Mucosa of descending colon (tissue), 3 donors: ENCODE results near the gene ZCCHC3. TPM values are rescaled to one million over a fixed set of nuclear protein-coding genes. Genes with fewer than 3 reads are reported as not detected.
A peak's percentile ranks its signal among the peaks of the same experiment; 100 is the strongest.

Experiments
- ATAC-seq: fragments of 200-7000 bp; cut with Tn5 transposase; one replicate; pipeline ENCODE4 v1.9.1; 2020; ENCODE audit warnings: mild to moderate bottlenecking, moderate library complexity
- DNase-seq, 3 donors: peaks; one replicate each; pipeline ENCODE4 v3.0.0-alpha.2; 2020
- H3K36me3 ChIP-seq: fragments of 200-600 bp; one replicate; pipeline ENCODE4 v1.8.0; 2021; ENCODE audit warnings: low read depth, mild to moderate bottlenecking
- H3K4me1 ChIP-seq: fragments of 200-600 bp; one replicate; pipeline ENCODE4 v1.8.0; 2021; ENCODE audit warnings: low read depth, mild to moderate bottlenecking
- H3K4me3 ChIP-seq: fragments of 200-600 bp; one replicate; pipeline ENCODE4 v1.8.0; 2021; ENCODE audit warnings: mild to moderate bottlenecking
- H3K9me3 ChIP-seq: fragments of 200-600 bp; one replicate; pipeline ENCODE4 v1.8.0; 2021; ENCODE audit warnings: mild to moderate bottlenecking
- intact Hi-C, 2 donors: fragments of 100-400 bp; cut with DNase I in 1 of 2; cut with micrococcal nuclease in 1 of 2; formaldehyde crosslinking; loops; one replicate each; pipeline versions ENCODE4 v1.11.0 to v1.11.1; 2022; cut with DNase I, micrococcal nuclease
- total RNA-seq, 3 donors: library from RNA; stranded (reverse); fragmentation: NEBNext Ultra II Directional in 2 of 3; extraction: Animal tissue kit (Norgen Biotek cat#: 25700) in 2 of 3; gene quantifications; one replicate each; pipeline versions ENCODE4 v1.2.1 to v1.2.4, GENCODE V29; 2021 to 2023
- TF ChIP-seq, protein P1 (sequence below): fragments of 200-600 bp; IDR thresholded peaks from one replicate; pipeline ENCODE4 v1.8.0; 2022; ENCODE audit warnings: antibody characterized with exemption, mild to moderate bottlenecking
- donor health status: DM: no; HTN: no; CAD: no; lungs with moderate emphysema.
- donor health status: DM: no; HTN: no; CAD: no.
- donor health status: DM: no; HTN: yes; CAD: no.

The ZCCHC3 gene
- total RNA-seq, 3 donors from 2014 or later = 12.0 to 18.7 (median 12.6) TPM

DNA sequence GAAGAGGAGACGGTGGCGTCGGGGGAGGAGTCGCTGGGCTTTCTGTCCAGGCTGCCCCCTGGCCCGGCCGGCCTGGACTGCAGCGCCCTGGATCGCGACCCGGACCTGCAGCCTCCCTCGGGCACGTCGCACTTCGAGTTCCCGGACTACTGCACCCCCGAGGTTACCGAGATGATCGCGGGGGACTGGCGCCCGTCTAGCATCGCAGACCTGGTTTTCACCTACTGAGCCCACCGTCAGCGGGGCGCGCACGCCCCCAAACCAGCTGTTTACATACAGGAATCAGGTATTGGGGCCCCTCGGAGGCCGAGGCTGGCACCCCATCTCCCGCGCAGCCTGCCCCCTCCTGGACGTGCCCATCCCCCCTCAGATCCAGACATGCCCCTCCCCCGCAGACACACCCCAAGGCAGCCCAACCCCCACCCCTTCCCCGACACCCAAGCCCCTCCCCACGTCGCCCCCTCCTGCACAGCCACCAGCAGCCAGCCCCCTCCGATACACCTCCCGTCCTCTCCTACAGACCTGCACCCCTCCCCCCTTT is 29.3 kb downstream of the ZCCHC3 start:
- peak overlapping the region; percentile 28 for H3K4me3 ChIP-seq
- peaks cover 25% of the 10 kb centered on the region for H3K4me1 ChIP-seq
- H3K36me3 ChIP-seq = no peaks in the 10 kb centered on the region
- TF ChIP-seq, protein P1, sequence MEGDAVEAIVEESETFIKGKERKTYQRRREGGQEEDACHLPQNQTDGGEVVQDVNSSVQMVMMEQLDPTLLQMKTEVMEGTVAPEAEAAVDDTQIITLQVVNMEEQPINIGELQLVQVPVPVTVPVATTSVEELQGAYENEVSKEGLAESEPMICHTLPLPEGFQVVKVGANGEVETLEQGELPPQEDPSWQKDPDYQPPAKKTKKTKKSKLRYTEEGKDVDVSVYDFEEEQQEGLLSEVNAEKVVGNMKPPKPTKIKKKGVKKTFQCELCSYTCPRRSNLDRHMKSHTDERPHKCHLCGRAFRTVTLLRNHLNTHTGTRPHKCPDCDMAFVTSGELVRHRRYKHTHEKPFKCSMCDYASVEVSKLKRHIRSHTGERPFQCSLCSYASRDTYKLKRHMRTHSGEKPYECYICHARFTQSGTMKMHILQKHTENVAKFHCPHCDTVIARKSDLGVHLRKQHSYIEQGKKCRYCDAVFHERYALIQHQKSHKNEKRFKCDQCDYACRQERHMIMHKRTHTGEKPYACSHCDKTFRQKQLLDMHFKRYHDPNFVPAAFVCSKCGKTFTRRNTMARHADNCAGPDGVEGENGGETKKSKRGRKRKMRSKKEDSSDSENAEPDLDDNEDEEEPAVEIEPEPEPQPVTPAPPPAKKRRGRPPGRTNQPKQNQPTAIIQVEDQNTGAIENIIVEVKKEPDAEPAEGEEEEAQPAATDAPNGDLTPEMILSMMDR = no peak
- intact Hi-C loops = no loop called here
- no peaks in the 10 kb centered on the region for H3K9me3 ChIP-seq
- DNase-seq = peak in 2 of 3 donors; percentile 65 to 75
- no peak for ATAC-seq

DNA sequence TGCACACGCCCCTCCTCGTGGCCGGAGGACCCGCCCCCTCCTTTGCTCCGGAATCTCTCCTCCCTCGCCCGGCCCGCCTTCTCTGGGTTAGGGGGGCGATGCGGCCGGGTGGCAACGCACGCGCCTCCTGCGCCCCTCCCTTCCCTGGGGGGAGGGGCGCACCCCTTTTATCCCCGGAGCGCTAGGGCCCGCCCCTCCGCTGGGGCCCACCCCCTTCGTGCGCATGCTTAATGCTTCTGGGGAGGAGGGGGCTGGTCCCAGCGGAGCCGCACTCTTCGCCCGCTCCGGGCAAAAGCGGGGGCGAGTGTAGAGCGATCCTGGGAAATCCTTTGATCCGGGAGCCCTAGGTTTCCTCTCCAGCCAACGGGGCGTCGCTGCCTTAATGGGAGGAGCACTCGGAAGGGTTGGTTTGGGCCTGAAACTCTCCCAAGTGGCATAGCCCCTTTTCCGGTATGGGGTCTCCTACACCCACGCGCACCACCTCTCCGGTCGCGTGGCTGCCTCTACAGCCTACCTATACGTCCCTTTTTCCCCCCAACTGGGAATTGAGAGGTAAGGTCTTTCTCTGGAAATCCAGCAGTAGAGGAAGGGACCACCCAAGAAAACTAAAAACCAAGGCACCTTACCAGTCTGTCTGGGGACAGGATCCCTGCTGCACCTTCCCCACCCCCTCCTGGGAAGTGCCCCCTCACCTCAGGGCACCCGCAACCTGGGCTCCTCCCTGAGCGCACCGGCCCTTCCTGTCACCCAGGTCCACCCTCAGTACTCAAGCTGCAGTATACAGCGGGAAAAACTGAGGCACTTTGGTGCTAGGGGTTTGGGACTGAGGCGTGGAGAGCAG is 30.0 kb downstream of the ZCCHC3 start:
- DNase-seq (peak; percentile 80 to 86 (median 83)), ATAC-seq (peak; percentile 8)

DNA sequence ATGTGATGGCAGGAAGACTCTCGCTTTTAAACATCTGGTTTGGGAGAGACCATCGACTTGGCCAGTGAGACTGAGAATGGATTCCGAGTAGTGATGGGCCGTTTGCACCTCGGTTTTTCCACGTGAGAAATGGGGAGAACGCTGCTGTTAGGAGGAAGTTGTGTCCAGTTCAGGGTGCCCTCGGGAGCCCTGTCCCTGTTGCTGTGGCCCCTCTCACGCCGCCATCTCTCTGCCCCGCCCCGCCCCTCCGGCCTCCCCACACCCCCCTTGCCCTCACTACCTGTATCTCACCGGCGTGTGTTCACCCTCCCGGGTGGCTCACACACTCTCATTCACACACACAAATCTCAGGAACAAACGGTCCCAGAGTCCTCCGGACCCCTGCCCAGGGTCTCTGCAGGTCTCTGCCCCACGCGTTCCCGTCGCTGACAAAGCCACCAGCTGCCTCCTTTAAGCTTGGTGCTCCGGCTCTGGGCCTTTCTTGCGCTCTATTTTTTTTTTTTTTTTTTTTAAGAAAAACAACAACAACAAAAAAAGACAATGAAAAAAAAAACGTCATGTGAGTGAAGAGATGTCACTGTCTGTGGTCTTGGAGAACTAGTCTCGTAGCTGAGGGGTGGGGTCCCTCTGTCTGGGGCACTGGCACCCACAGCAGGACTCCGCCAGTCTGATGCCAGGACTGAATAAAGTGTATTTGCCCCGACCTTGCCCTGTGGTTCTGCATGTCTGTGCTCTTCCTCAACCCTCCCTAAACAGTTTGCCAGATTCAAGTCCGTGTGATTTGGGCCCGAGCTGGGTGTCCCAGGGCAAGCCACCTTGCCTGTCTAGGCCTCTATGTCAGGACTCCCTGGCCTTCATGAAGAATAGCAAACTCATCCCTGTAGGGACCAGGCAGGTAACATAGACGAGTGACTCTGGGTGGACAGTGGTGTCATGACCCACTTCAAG is 30.9 kb downstream of the ZCCHC3 start:
- intact Hi-C loops = no loop called here

More for the DNA sequence above, 30.0 kb downstream of the ZCCHC3 start:
- Histone ChIP-seq H3K4me3 (no peak overlapping the region), H3K4me1 (peaks cover 25% of the 10 kb centered on the region), H3K36me3 (no peaks in the 10 kb centered on the region), H3K9me3 (no peaks in the 10 kb centered on the region)
- intact Hi-C loops = no loop called here
- TF ChIP-seq, protein P1 = no peak

DNA sequence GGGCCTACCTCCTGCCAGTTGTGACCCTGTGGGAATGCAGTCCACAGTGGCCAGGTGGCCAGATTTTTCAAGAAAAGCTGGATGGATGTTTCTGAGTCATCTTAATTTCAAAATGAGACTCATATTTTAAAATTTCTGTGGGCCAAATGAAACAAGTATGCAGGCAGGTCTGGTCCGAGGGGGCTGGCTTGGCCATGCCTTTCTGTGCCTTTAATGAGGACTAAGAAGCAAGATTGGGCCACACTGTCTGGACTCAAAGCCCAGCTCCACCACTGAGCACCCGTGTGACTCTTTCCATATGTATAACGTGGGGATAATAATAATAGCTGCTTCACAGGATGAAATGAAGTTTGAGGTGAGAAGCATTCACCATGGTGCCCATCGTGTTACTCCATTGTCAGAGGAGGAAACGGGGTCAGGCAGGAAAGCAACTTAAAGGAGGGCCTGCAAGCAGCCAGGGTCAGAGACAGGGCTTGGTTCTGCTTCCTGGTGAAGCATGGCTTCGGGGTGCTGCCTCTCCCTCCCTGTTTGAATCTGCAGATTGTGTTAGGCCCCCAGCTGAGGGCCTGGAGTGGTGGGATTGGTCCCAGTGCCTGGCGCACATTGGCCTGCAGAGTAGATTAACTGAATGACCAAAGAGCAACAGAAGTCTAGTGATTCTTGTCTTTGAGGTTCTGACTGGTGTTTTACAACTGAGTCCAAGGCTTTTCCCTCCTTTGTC is 31.8 kb downstream of the ZCCHC3 start:
- DNase-seq = no peak
- no peaks in the 10 kb centered on the region for H3K9me3 ChIP-seq
- H3K4me3 ChIP-seq = no peak overlapping the region
- intact Hi-C loops = no loop called here
- TF ChIP-seq, protein P1 = no peak
- no peak for ATAC-seq
- peaks cover 19% of the 10 kb centered on the region for H3K4me1 ChIP-seq
- H3K36me3 ChIP-seq = no peaks in the 10 kb centered on the region

More for the DNA sequence above, 30.9 kb downstream of the ZCCHC3 start:
- DNase-seq (peak in 1 of 3 donors; percentile 52), ATAC-seq (no peak)
- H3K4me3 ChIP-seq = no peak overlapping the region
- H3K4me1 ChIP-seq = peaks cover 25% of the 10 kb centered on the region
- TF ChIP-seq, protein P1 = no peak
- H3K9me3 ChIP-seq = no peaks in the 10 kb centered on the region
- no peaks in the 10 kb centered on the region for H3K36me3 ChIP-seq

DNA sequence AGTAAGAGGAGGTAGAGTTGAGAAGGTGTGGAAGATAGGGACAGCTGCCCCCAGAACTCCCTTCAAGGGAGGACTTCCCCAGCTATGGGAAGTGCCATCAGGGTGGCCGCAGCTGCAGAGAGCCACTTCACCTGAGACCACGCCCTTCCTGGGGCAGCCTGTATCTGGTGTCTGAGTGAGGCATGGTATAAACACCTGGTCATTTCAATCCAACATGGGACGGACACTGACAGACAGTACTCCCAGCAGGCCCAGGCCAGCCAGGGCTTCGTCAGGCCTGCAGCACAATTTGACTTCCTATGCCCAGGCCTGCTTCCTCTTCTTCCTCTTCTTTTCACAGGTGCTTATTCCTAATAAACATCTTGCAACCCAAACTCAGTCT is 32.5 kb downstream of the ZCCHC3 start:
- TF ChIP-seq, protein P1 = no peak
- no peaks in the 10 kb centered on the region for H3K9me3 ChIP-seq
- peaks cover 15% of the 10 kb centered on the region for H3K4me1 ChIP-seq
- intact Hi-C loops = no loop called here
- H3K36me3 ChIP-seq = no peaks in the 10 kb centered on the region
- no peak for ATAC-seq
- no peak overlapping the region for H3K4me3 ChIP-seq
- peak in 1 of 3 donors; percentile 28 for DNase-seq
